ENCODE results near the gene RAD21L1.

RAD21L1 gene

GRCh38 chr20:1287306-1287705 is 61.5 kb downstream of the RAD21L1 start:
- no peak for TF ChIP-seq CTCF (IDR thresholded peaks at IDR 0.05; ENCODE audit: control extremely low read depth, extremely low read depth, low read depth, missing control alignments)
- ChIA-PET CTCF (interaction anchor here (0.9 to 1.7 kb wide), 2 partner anchors 12 to 14 kb away, joined by 4 read pairs; no protein-coding TSS in a partner anchor), POLR2A (no interaction called here)
- DNase-seq (ENCODE audit: extremely low spot score): no peak

DNA sequence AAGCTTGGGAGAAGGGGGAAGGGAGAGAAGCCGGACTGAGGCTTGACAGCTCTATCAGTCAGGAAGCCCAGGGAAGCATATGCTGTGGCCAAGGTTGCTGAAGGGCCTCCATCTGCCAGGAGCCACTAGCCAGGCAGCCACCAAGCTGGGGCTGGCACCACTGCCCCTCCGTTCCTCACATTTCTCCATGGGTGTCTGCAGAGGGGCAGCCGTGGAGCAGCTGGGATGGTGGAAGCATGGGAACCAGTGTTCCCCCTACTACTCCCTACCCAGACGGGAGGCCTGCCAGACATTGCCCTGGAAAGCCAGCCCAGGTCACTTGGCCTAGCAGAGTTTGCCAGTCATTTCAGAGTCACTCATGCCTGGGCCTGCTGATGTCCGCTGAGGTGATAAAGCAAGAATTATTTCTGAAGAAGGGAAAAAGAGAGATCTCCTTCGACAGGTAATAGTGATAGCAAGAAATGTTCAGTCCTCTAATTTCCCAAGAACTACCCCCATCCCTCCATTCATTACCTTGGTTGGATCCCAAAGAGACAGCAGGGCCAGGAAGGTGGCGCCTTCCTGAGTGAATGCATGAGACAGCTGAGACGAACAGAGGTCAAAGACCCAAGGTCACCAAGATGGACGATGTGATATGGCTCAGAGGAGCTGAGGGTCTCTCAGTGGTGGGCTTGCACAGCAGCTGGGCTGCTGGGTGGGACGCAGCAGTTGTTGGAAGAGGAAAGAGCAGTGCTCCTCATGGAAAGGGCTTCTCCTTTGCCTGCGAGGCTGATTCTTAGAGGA is 62.1 kb downstream of the RAD21L1 start:
- no peak for TF ChIP-seq CTCF (IDR thresholded peaks at IDR 0.05; ENCODE audit: control extremely low read depth, extremely low read depth, low read depth, missing control alignments)

DNA sequence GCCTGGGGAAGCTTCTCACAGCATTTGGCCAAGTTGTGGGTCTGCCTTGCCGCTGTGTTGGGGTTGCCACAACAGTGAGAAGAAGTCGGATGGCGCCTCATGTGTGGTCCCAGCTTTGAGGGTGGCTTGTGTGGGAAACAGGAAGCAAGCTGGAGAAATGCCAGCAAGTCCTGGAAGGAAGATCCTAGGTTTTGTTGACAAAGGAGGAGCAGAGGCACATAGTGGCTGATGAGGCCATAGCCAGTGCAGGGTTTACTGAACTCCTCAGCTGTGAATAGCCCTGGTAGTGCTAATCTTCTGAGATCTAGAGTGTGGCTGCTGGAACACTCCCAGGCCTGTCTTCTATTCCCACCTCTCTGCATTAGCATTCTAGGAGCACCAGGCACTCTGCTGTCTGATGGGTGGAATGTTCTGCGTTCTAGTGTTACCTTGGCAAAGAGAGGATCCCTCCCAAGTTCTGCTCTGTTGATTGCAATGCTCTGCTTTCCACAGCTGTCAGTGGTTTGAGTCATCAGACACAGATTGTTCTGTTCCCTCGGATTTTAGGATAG is 65.4 kb downstream of the RAD21L1 start:
- ChIA-PET CTCF (interaction anchor here (0.9 kb wide), 2 partner anchors 9 to 486 kb away, joined by 3 to 4 read pairs; no protein-coding TSS in a partner anchor), POLR2A (no interaction called here)
- TF ChIP-seq CTCF (IDR thresholded peaks at IDR 0.05; ENCODE audit: control extremely low read depth, extremely low read depth, low read depth, missing control alignments): no peak
- DNase-seq (ENCODE audit: extremely low spot score): no peak

More for the DNA sequence above, 62.1 kb downstream of the RAD21L1 start:
- POLR2A ChIA-PET: no interaction called here
- CTCF ChIA-PET: interaction anchor here (1.7 kb wide), 1 partner anchor 12 kb away, joined by 4 read pairs; no protein-coding TSS in a partner anchor
- DNase-seq (ENCODE audit: extremely low spot score): no peak

GRCh38 chr20:1292620-1293019 is 66.8 kb downstream of the RAD21L1 start:
- no peak for TF ChIP-seq CTCF (IDR thresholded peaks at IDR 0.05; ENCODE audit: control extremely low read depth, extremely low read depth, low read depth, missing control alignments)
- CTCF ChIA-PET: interaction anchor here (1.5 kb wide), 1 partner anchor 9 kb away, joined by 6 read pairs; no protein-coding TSS in a partner anchor
- POLR2A ChIA-PET: no interaction called here
- DNase-seq (ENCODE audit: extremely low spot score): no peak

- ChIA-PET CTCF (interaction anchor here (1.5 kb wide), 1 partner anchor 10 kb away, joined by 6 read pairs; no protein-coding TSS in a partner anchor), POLR2A (no interaction called here)
- TF ChIP-seq CTCF (IDR thresholded peaks at IDR 0.05; ENCODE audit: control extremely low read depth, extremely low read depth, low read depth, missing control alignments): no peak
- DNase-seq (ENCODE audit: extremely low spot score): no peak
Observed at GRCh38 chr20:1293641-1294379, 68.0 kb downstream of the RAD21L1 start.

GRCh38 chr20:1294497-1294896 is 68.7 kb downstream of the RAD21L1 start:
- DNase-seq (ENCODE audit: extremely low spot score): no peak
- CTCF ChIA-PET: no interaction called here
- POLR2A ChIA-PET: no interaction called here
- no peak for TF ChIP-seq CTCF (IDR thresholded peaks at IDR 0.05; ENCODE audit: control extremely low read depth, extremely low read depth, low read depth, missing control alignments)
